GM11168 (cell line): ENCODE data around the gene POM121L2.

Experiments
- in situ Hi-C: fragments of 300-500 bp; cut with MboI; formaldehyde crosslinking; loops from one replicate; pipeline ENCODE4 v1.12.0; 2022; ENCODE audit warnings: low sequenced_read_pairs; ENCODE audit not compliant: unreplicated experiment

The POM121L2 gene

GRCh38 chr6:27295301-27296079 is 16.6 kb downstream of the POM121L2 start:
- in situ Hi-C loops: no loop called here

- in situ Hi-C loops: no loop called here
Observed at GRCh38 chr6:27294409-27294808, 17.7 kb downstream of the POM121L2 start.

GRCh38 chr6:27293436-27294098 is 18.5 kb downstream of the POM121L2 start:
- in situ Hi-C loops: no loop called here

GRCh38 chr6:27290850-27291208 is 21.2 kb downstream of the POM121L2 start:
- in situ Hi-C loops: no loop called here

- in situ Hi-C loops: no loop called here
Observed at GRCh38 chr6:27290065-27290849, 21.8 kb downstream of the POM121L2 start.

- in situ Hi-C loops: no loop called here
Observed at GRCh38 chr6:27288136-27289044, 23.7 kb downstream of the POM121L2 start.

GRCh38 chr6:27287751-27288135 is 24.3 kb downstream of the POM121L2 start:
- in situ Hi-C loops: no loop called here

- in situ Hi-C loops: no loop called here
Observed at GRCh38 chr6:27286141-27286540, 25.9 kb downstream of the POM121L2 start.

GRCh38 chr6:27283279-27283678 is 28.8 kb downstream of the POM121L2 start:
- in situ Hi-C loops: no loop called here

GRCh38 chr6:27281569-27281968 is 30.5 kb downstream of the POM121L2 start:
- in situ Hi-C loops: no loop called here

GRCh38 chr6:27281105-27281539 is 31.0 kb downstream of the POM121L2 start:
- in situ Hi-C loops: no loop called here

- in situ Hi-C loops: no loop called here
Observed at GRCh38 chr6:27280540-27281000, 31.5 kb downstream of the POM121L2 start.

GRCh38 chr6:27280064-27280539 is 32.0 kb downstream of the POM121L2 start:
- in situ Hi-C loops: no loop called here

- in situ Hi-C loops: no loop called here
Observed at GRCh38 chr6:27279513-27280063, 32.5 kb downstream of the POM121L2 start.

- in situ Hi-C loops: no loop called here
Observed at GRCh38 chr6:27275025-27275956, 36.8 kb downstream of the POM121L2 start.

GRCh38 chr6:27273783-27274182 is 38.3 kb downstream of the POM121L2 start:
- in situ Hi-C loops: no loop called here

GRCh38 chr6:27268803-27269202 is 43.3 kb downstream of the POM121L2 start:
- in situ Hi-C loops: no loop called here

- in situ Hi-C loops: no loop called here
Observed at GRCh38 chr6:27267857-27268434, 44.1 kb downstream of the POM121L2 start.
